GM12878 (cell line): ENCODE data around the gene MAST4. TPM values are rescaled to one million over a fixed set of nuclear protein-coding genes. Genes with fewer than 3 reads are reported as not detected.

ENCODE experiments used
- ATAC-seq: fragments of 200-7000 bp; cut with Tn5 transposase; 3 replicates; pipeline ENCODE4 v1.9.1; 2020; ENCODE audit warnings: mild to moderate bottlenecking, moderate library complexity
- BruUV-seq: library from RNA; stranded (reverse); fragments of 400-500 nt; replicated peaks from 2 replicates; lab custom pipeline; 2021; lab: Mats Ljungman, UMichigan
- CTCF ChIA-PET: fragments of 300-600 bp; sonication (Branson Sonifier 250); formaldehyde crosslinking; extraction: SDS; loops from one replicate; lab custom pipeline; 2021; ENCODE audit warnings: inconsistent platforms; lab: Yijun Ruan, JAX
- POLR2A ChIA-PET: fragments of 350-600 bp; formaldehyde crosslinking; extraction: SDS; loops from one replicate; lab custom pipeline; 2021; ENCODE audit warnings: inconsistent platforms; lab: Charles Lee
- RAD21 ChIA-PET: fragments of 300-600 bp; sonication (Branson Sonifier 250); formaldehyde crosslinking; loops from one replicate; lab custom pipeline; 2023; ENCODE audit warnings: antibody characterized with exemption; ENCODE audit not compliant: unreplicated experiment; lab: Charles Lee
- SMC1A ChIA-PET: fragments of 300-600 bp; sonication (Branson Sonifier 250); formaldehyde crosslinking; loops from one replicate; lab custom pipeline; 2023; ENCODE audit not compliant: unreplicated experiment, uncharacterized antibody; lab: Charles Lee
- DNase-seq: peaks from one replicate; pipeline ENCODE4 v3.0.0-alpha.2; 2011; ENCODE audit warnings: low read depth, low spot score
- FAIRE-seq: peaks from 3 replicates; lab custom pipeline; 2011; peaks lifted over from hg19 to GRCh38; lab: Jason Lieb, UNC
- H2AFZ ChIP-seq: 2 replicates; pipeline ENCODE4 v1.6.0; 2011; ENCODE audit warnings: low read depth, low read length, control low read depth; ENCODE audit not compliant: control insufficient read depth
- H3K27ac ChIP-seq: 2 replicates; pipeline ENCODE4 v1.5.1; 2011; ENCODE audit warnings: control low read depth; ENCODE audit not compliant: control insufficient read depth, insufficient read depth
- H3K27me3 ChIP-seq, 2 experiments: replicated peaks in 1 of 2; 2 replicates each; pipeline versions ENCODE4 v1.6.0 to v1.6.1; 2011; ENCODE audit warnings: low read length in 1 of 2; ENCODE audit not compliant: control insufficient read depth in 2 of 2, insufficient read depth in 2 of 2
- H3K36me3 ChIP-seq, 2 experiments: 2 replicates each; pipeline ENCODE4 v1.5.1; 2011; ENCODE audit warnings: low read length in 1 of 2; ENCODE audit not compliant: control insufficient read depth in 2 of 2, insufficient read depth in 2 of 2
- H3K4me1 ChIP-seq: 2 replicates; pipeline ENCODE4 v1.6.1; 2011; ENCODE audit warnings: mild to moderate bottlenecking, low read length, moderate library complexity, mixed read lengths; ENCODE audit not compliant: control insufficient read depth, insufficient read depth
- H3K4me2 ChIP-seq: 2 replicates; pipeline ENCODE4 v1.6.0; 2011; ENCODE audit warnings: control low read depth; ENCODE audit not compliant: control insufficient read depth, insufficient read depth
- H3K4me3 ChIP-seq: fragments of 200-600 bp; sonication (generic); 2 replicates; pipeline ENCODE4 v1.5.1; 2016
- H3K79me2 ChIP-seq: 2 replicates; pipeline ENCODE4 v1.6.0; 2011; ENCODE audit warnings: low read length; ENCODE audit not compliant: control insufficient read depth, insufficient read depth
- H3K9ac ChIP-seq: 2 replicates; pipeline ENCODE4 v1.8.0; 2011; ENCODE audit warnings: low read length, control low read depth, mixed read lengths; ENCODE audit not compliant: control insufficient read depth, insufficient read depth
- H3K9me3 ChIP-seq: replicated peaks from 3 replicates; pipeline ENCODE4 v1.5.1; 2011; ENCODE audit warnings: mild to moderate bottlenecking, low read length; ENCODE audit not compliant: control insufficient read depth, insufficient read depth
- H4K20me1 ChIP-seq: 2 replicates; pipeline ENCODE4 v1.6.0; 2011; ENCODE audit not compliant: control insufficient read depth, insufficient read depth
- CUX1 ChIP-seq: IDR thresholded peaks from 2 replicates; pipeline ENCODE4 v1.6.1; 2012; ENCODE audit warnings: improper control_type of control experiment, low read depth, low read length; ENCODE audit not compliant: insufficient replicate concordance
- WGBS: methylation state at CpG from one replicate; pipeline ENCODE4 v1.1.6; 2016; ENCODE audit warnings: low lambda C conversion rate; ENCODE audit not compliant: insufficient replicate concordance, insufficient coverage; ENCODE audit errors: missing lambda C conversion rate; 5-methylcytosine and 5-hydroxymethylcytosine counted together
- in situ Hi-C: fragments of 300-500 bp; cut with MboI; formaldehyde crosslinking; loops from 9 replicates; pipeline ENCODE4 v1.14.3; 2018; ENCODE audit warnings: mixed read lengths
- intact Hi-C: fragments of 100-400 bp; cut with micrococcal nuclease; formaldehyde crosslinking; loops from one replicate; pipeline ENCODE4 v1.14.2; 2022; ENCODE audit not compliant: unreplicated experiment
- polyA plus RNA-seq, 11 experiments: library from polyadenylated mRNA; depleted of rRNA in 4 of 11; unstranded in 6 of 11; stranded (reverse) in 5 of 11; fragments of >200 nt; fragmentation: Nextera tagmentation in 4 of 11; fragmentation: Illumina TruSeq in 1 of 11; extraction: Ambion mirVana in 4 of 11; extraction: Trizol in 1 of 11; gene quantifications; 1 replicate in 1 of 11; 2 replicates in 10 of 11; pipeline versions ENCODE4 v1.2.1 to v1.2.3, GENCODE V29; 2011 to 2016; ENCODE audit warnings: inconsistent platforms in 2 of 11, missing spikeins in 2 of 11, low read depth in 1 of 11
- total RNA-seq, 4 experiments: library from RNA; depleted of rRNA in 3 of 4; stranded (reverse); fragments of >200 nt in 3 of 4; fragmentation: Illumina TruSeq in 1 of 4; extraction: Trizol in 1 of 4; gene quantifications; 2 replicates each; pipeline versions ENCODE4 v1.2.1 to v1.2.3, GENCODE V29; 2013 to 2021

Gene MAST4
- total and polyA plus RNA-seq, 10 of the 15 experiments (the other 5 are each of a cell fraction or from before 2014, with no cell fraction given) = 0.02 to 1.6 (median 0.29) TPM; not detected in 1

- RAD21 ChIA-PET = no interaction called here
- BruUV-seq = no TSS peak
- CTCF ChIA-PET = no interaction called here
Measured at GRCh38 chr5:66850354-66851075, 254.3 kb downstream of the MAST4 start.

More at GRCh38 chr5:66850354-66851075, 254.3 kb downstream of the MAST4 start:
- Histone ChIP-seq H3K9me3 (no peaks in the 10 kb centered on the region), H3K4me3 (no peak overlapping the region), H3K9ac (no peak overlapping the region), H4K20me1 (no peaks in the 10 kb centered on the region), H3K4me1 (no peaks in the 10 kb centered on the region), H3K27me3 (no peaks in the 10 kb centered on the region; a peak in 1 of 4 replicates), H3K79me2 (no peaks in the 10 kb centered on the region), H3K36me3 (no peaks in the 10 kb centered on the region), H2AFZ (no peak overlapping the region), H3K27ac (no peak overlapping the region), H3K4me2 (no peak overlapping the region)
- ChIA-PET SMC1A (no interaction called here), POLR2A (no interaction called here)
- intact Hi-C loops = no loop called here
- ATAC-seq (no peak), FAIRE-seq (no peak), DNase-seq (no peak)
- no peak for TF ChIP-seq CUX1
- in situ Hi-C loops = no loop called here
- WGBS = 59% methylated on average over 5 of the region's 5 CpGs
